K562 (cell line): ENCODE measurements around the gene ETFBKMT. TPM values are rescaled to one million over a fixed set of nuclear protein-coding genes. Genes with fewer than 3 reads are reported as not detected.

Source experiments
- BMI1 ChIP-seq: fragments of 150-350 bp; IDR thresholded peaks from 2 replicates; pipeline ENCODE4 v1.6.1; 2014; ENCODE audit warnings: low read length
- BRF2 ChIP-seq: IDR thresholded peaks from 3 replicates; pipeline ENCODE4 v1.6.1; 2011; ENCODE audit warnings: borderline replicate concordance, mild to moderate bottlenecking; ENCODE audit not compliant: insufficient read length, insufficient read depth
- E2F3 ChIP-seq: fragments of 250-450 bp; sonication (Bioruptor Pico); IDR thresholded peaks from 2 replicates; pipeline ENCODE4 v1.4.0; 2020; ENCODE audit warnings: mild to moderate bottlenecking
- NCOA1 ChIP-seq: fragments of 450-650 bp; IDR thresholded peaks from 2 replicates; pipeline ENCODE4 v1.6.1; 2016; ENCODE audit warnings: low read depth
- NFE2 ChIP-seq: IDR thresholded peaks from 2 replicates; pipeline ENCODE4 v1.6.1; 2014; ENCODE audit warnings: antibody characterized with exemption, low read depth
- NUFIP1 ChIP-seq: fragments of 450-650 bp; IDR thresholded peaks from 2 replicates; pipeline ENCODE4 v1.6.1; 2018; ENCODE audit not compliant: partially characterized antibody
- RCOR1 ChIP-seq, 2 experiments: IDR thresholded peaks; 2 replicates each; pipeline ENCODE4 v1.6.1; 2012; ENCODE audit warnings: low read depth in 2 of 2, low read length in 2 of 2, borderline replicate concordance in 1 of 2, improper control_type of control experiment in 1 of 2
- TCF3 ChIP-seq: sonication (generic); formaldehyde crosslinking; IDR thresholded peaks from 2 replicates; pipeline ENCODE4 v1.4.0; 2020; ENCODE audit warnings: mild to moderate bottlenecking, missing genetic modification reagents
- TOE1 ChIP-seq, 2 experiments: fragments of 450-650 bp in 1 of 2; sonication (generic) in 1 of 2; formaldehyde crosslinking in 1 of 2; IDR thresholded peaks; 2 replicates each; pipeline versions ENCODE4 v1.7.1 to v1.8.0; 2016 to 2022; ENCODE audit warnings: borderline replicate concordance in 2 of 2, mild to moderate bottlenecking in 2 of 2, antibody characterized with exemption in 1 of 2, inconsistent platforms in 1 of 2, low read depth in 1 of 2, missing genetic modification reagents in 1 of 2, moderate library complexity in 1 of 2
- ZFP1 ChIP-seq: fragments of 450-650 bp; formaldehyde crosslinking; IDR thresholded peaks from 2 replicates; pipeline ENCODE4 v1.4.0; 2020; ENCODE audit warnings: mild to moderate bottlenecking, mixed read lengths
- ZNF77 ChIP-seq: fragments of 250-450 bp; sonication (Bioruptor Pico); IDR thresholded peaks from 2 replicates; pipeline ENCODE4 v1.5.0; 2020
- polyA plus RNA-seq, 8 experiments: library from polyadenylated mRNA; depleted of rRNA in 4 of 8; stranded (reverse) in 5 of 8; unstranded in 3 of 8; fragments of >200 nt; fragmentation: Nextera tagmentation in 2 of 8; fragmentation: Illumina TruSeq in 1 of 8; extraction: Ambion mirVana in 2 of 8; extraction: Trizol in 1 of 8; gene quantifications; 2 replicates each; pipeline versions ENCODE4 v1.2.1 to v1.2.3, GENCODE V29; 2011 to 2014; ENCODE audit warnings: inconsistent platforms in 1 of 8, missing spikeins in 1 of 8
- total RNA-seq, 7 experiments: library from RNA; depleted of rRNA in 6 of 7; stranded (reverse); fragments of >200 nt in 6 of 7; fragmentation: Illumina TruSeq in 2 of 7; extraction: Trizol in 2 of 7; gene quantifications; 2 replicates each; pipeline versions ENCODE4 v1.2.1 to v1.2.3, GENCODE V29; 2011 to 2021; ENCODE audit warnings: low replicate concordance in 1 of 7
- TF ChIP-seq, protein P1 (sequence below): sonication (generic); formaldehyde crosslinking; IDR thresholded peaks from 2 replicates; pipeline ENCODE4 v1.8.1; 2023; ENCODE audit warnings: mild to moderate bottlenecking, missing genetic modification reagents, moderate library complexity
- TF ChIP-seq, protein P2 (sequence below): fragments of 450-650 bp; formaldehyde crosslinking; IDR thresholded peaks from 2 replicates; pipeline ENCODE4 v1.4.0; 2020; ENCODE audit warnings: mild to moderate bottlenecking, mixed read lengths

ETFBKMT gene
- total and polyA plus RNA-seq, 9 of the 15 experiments (the other 6 are each of a cell fraction or from before 2014, with no cell fraction given), result 0.18 to 1.7 (median 0.96) TPM

DNA sequence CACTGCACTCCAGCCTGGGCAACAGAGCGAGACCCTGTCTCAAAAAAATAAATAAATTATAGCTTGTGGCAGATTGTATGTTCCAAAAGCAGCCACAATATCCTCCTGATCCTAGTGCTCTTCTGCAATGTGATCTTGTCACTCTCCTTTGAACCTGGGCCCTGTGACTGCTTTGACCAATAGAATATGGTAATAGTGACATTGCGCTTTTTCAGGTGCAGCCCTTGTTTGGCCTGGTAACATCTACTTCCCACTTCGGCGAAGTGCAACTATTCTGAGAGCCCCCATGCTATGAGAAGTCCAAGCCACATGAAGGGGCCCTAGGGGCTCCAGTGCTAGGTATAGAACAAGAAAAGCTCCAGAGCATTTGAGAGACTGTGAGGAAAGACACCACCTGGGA, 37.5 kb upstream of the ETFBKMT start (continued):
- TF ChIP-seq BMI1, result no peak
- TF ChIP-seq NCOA1, result no peak
- TF ChIP-seq TOE1 (IDR thresholded peaks at IDR 0.05; ENCODE audit: borderline replicate concordance), result no peak
- TF ChIP-seq TOE1 (CRISPR knock-in tag; IDR thresholded peaks at IDR 0.05; ENCODE audit: borderline replicate concordance, low read depth), result no peak
- TF ChIP-seq BRF2, result no peak
- TF ChIP-seq ZFP1, result no peak
- no peak for TF ChIP-seq ZNF77 (CRISPR knock-in tag)
- no peak for TF ChIP-seq TCF3 (CRISPR knock-in tag)
- TF ChIP-seq NUFIP1, result no peak
- TF ChIP-seq NFE2, result peak; percentile 67
- TF ChIP-seq, protein P1, sequence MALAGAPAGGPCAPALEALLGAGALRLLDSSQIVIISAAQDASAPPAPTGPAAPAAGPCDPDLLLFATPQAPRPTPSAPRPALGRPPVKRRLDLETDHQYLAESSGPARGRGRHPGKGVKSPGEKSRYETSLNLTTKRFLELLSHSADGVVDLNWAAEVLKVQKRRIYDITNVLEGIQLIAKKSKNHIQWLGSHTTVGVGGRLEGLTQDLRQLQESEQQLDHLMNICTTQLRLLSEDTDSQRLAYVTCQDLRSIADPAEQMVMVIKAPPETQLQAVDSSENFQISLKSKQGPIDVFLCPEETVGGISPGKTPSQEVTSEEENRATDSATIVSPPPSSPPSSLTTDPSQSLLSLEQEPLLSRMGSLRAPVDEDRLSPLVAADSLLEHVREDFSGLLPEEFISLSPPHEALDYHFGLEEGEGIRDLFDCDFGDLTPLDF (CRISPR knock-in tag), result no peak
- TF ChIP-seq E2F3 (CRISPR knock-in tag), result no peak
- TF ChIP-seq, protein P2, sequence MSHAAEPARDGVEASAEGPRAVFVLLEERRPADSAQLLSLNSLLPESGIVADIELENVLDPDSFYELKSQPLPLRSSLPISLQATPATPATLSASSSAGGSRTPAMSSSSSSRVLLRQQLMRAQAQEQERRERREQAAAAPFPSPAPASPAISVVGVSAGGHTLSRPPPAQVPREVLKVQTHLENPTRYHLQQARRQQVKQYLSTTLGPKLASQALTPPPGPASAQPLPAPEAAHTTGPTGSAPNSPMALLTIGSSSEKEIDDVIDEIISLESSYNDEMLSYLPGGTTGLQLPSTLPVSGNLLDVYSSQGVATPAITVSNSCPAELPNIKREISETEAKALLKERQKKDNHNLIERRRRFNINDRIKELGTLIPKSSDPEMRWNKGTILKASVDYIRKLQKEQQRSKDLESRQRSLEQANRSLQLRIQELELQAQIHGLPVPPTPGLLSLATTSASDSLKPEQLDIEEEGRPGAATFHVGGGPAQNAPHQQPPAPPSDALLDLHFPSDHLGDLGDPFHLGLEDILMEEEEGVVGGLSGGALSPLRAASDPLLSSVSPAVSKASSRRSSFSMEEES, result no peak
- TF ChIP-seq RCOR1 (IDR thresholded peaks at IDR 0.05; ENCODE audit: borderline replicate concordance in 1 of 2, low read depth in 2 of 2, low read length in 2 of 2), result no peak
